Lung (tissue), 12 donors: Measurements from ENCODE around the gene SASH1. TPM values are rescaled to one million over a fixed set of nuclear protein-coding genes. Genes with fewer than 3 reads are reported as not detected.

Source experiments
- ATAC-seq: fragments of 200-7000 bp; cut with Tn5 transposase; one replicate; pipeline ENCODE4 v1.9.1; 2020; ENCODE audit warnings: moderate number of reproducible peaks; ENCODE audit not compliant: insufficient read depth, low FRiP score
- DNase-seq, 3 donors: peaks; one replicate each; pipeline ENCODE4 v3.0.0-alpha.2; 2013 to 2017
- H3K27ac ChIP-seq, 2 donors: one replicate each; pipeline ENCODE4 v1.5.1; 2013; ENCODE audit warnings: mild to moderate bottlenecking in 2 of 2, moderate library complexity in 2 of 2, control low read depth in 1 of 2, inconsistent platforms in 1 of 2, low read depth in 1 of 2, low read length in 1 of 2
- H3K27me3 ChIP-seq, 3 donors: one replicate each; pipeline ENCODE4 v1.5.1; 2013; ENCODE audit warnings: low read length in 2 of 3; ENCODE audit not compliant: control insufficient read depth in 3 of 3, insufficient read depth in 3 of 3
- H3K36me3 ChIP-seq, 4 donors: one replicate each; pipeline ENCODE4 v1.5.1; 2013; ENCODE audit warnings: low read length in 4 of 4, mild to moderate bottlenecking in 1 of 4, moderate library complexity in 1 of 4; ENCODE audit not compliant: control insufficient read depth in 4 of 4, insufficient read depth in 4 of 4
- H3K4me1 ChIP-seq, 5 donors: one replicate each; pipeline ENCODE4 v1.5.1; 2013; ENCODE audit warnings: low read length in 5 of 5, mild to moderate bottlenecking in 2 of 5, moderate library complexity in 1 of 5; ENCODE audit not compliant: control insufficient read depth in 5 of 5, insufficient read depth in 5 of 5
- H3K4me3 ChIP-seq: one replicate; pipeline ENCODE4 v1.5.1; 2013; ENCODE audit warnings: mild to moderate bottlenecking, control low read depth, moderate library complexity
- H3K9ac ChIP-seq, 2 donors: one replicate each; pipeline ENCODE4 v1.5.1; 2013; ENCODE audit warnings: low read length in 2 of 2, control low read depth in 1 of 2; ENCODE audit not compliant: insufficient read depth in 1 of 2
- H3K9me3 ChIP-seq, 4 donors: one replicate each; pipeline ENCODE4 v1.5.1; 2013; ENCODE audit warnings: low read length in 3 of 4, mild to moderate bottlenecking in 1 of 4, moderate library complexity in 1 of 4; ENCODE audit not compliant: control insufficient read depth in 4 of 4, insufficient read depth in 3 of 4
- CTCF ChIP-seq: IDR thresholded peaks from 2 replicates; pipeline ENCODE4 v1.5.1; 2012; ENCODE audit warnings: mild to moderate bottlenecking; ENCODE audit errors: control extremely low read depth, extremely low read depth
- WGBS, 2 donors: extraction: QIAGEN DNeasy Blood & Tissue Kit; methylation state at CpG; one replicate each; pipeline ENCODE4 v1.1.7; 2013; 5-methylcytosine and 5-hydroxymethylcytosine counted together
- polyA plus RNA-seq, 2 donors: library from polyadenylated mRNA; stranded (reverse); fragments of 200-250 nt; gene quantifications; one replicate each; pipeline ENCODE4 v1.2.1, GENCODE V29; 2013
- total RNA-seq, 2 donors: library from RNA; depleted of rRNA in 1 of 2; stranded (reverse); fragments of >200 nt in 1 of 2; gene quantifications; one replicate each; pipeline ENCODE4 v1.2.1, GENCODE V29; 2014 to 2021
- donor health status: control.
- donor health status: control.
- donor health status: Bipolar disorder and iron deficiency.
- donor health status: healthy.
- donor health status: DM: yes; HTN: yes; CAD: no.

SASH1 gene
- total and polyA plus RNA-seq, 4 donors = 18.8 to 114 (median 42.2) TPM

GRCh38 chr6:148398244-148398643 is 55.6 kb downstream of the SASH1 start:
- Histone ChIP-seq H3K27ac (peak overlapping the region; percentile 17 to 77), H3K4me1 (peaks cover 0 to 17% (median 11%) of the 10 kb centered on the region in 5 donors), H3K4me3 (no peak overlapping the region), H3K9ac (no peak overlapping the region), H3K9me3 (peaks cover 0 to 2% (median 0%) of the 10 kb centered on the region in 4 donors), H3K36me3 (peaks cover 0 to 3% (median 2%) of the 10 kb centered on the region in 4 donors), H3K27me3 (no peaks in the 10 kb centered on the region)
- ATAC-seq (no peak), DNase-seq (peak in 1 of 3 donors; percentile 56)
- no peak for TF ChIP-seq CTCF
- WGBS, 2 donors = 45 to 75% methylated on average over 6 of the region's 6 CpGs

GRCh38 chr6:148398678-148399077 is 56.0 kb downstream of the SASH1 start:
- Histone ChIP-seq H3K4me1 (peaks cover 0 to 17% (median 11%) of the 10 kb centered on the region in 5 donors), H3K27ac (peak overlapping the region in 1 of 2 donors; percentile 77), H3K36me3 (peaks cover 0 to 3% (median 2%) of the 10 kb centered on the region in 4 donors), H3K4me3 (no peak overlapping the region), H3K27me3 (no peaks in the 10 kb centered on the region), H3K9ac (no peak overlapping the region), H3K9me3 (peaks cover 0 to 2% (median 0%) of the 10 kb centered on the region in 4 donors)
- WGBS, 2 donors = 62 to 76% methylated on average over 1 of the region's 1 CpG
- no peak for TF ChIP-seq CTCF
- ATAC-seq = no peak
- DNase-seq = no peak

- Histone ChIP-seq H3K27me3 (no peaks in the 10 kb centered on the region), H3K9me3 (peaks cover 0 to 2% (median 0%) of the 10 kb centered on the region in 4 donors), H3K4me3 (no peak overlapping the region), H3K36me3 (peaks cover 0 to 3% (median under 1%) of the 10 kb centered on the region in 4 donors), H3K4me1 (peaks cover 6 to 25% (median 9%) of the 10 kb centered on the region in 5 donors), H3K27ac (peak overlapping the region in 1 of 2 donors; percentile 4), H3K9ac (no peak overlapping the region)
- TF ChIP-seq CTCF = no peak
- ATAC-seq (no peak), DNase-seq (no peak)
- 52 to 67% methylated on average over 3 of the region's 3 CpGs for WGBS, 2 donors
Observed at GRCh38 chr6:148401571-148401970, 58.9 kb downstream of the SASH1 start.
